Measurements from ENCODE around the gene AQP11. TPM values are rescaled to one million over a fixed set of nuclear protein-coding genes. Genes with fewer than 3 reads are reported as not detected.

Gene AQP11, protein sequence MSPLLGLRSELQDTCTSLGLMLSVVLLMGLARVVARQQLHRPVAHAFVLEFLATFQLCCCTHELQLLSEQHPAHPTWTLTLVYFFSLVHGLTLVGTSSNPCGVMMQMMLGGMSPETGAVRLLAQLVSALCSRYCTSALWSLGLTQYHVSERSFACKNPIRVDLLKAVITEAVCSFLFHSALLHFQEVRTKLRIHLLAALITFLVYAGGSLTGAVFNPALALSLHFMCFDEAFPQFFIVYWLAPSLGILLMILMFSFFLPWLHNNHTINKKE
- total RNA-seq (0.22 and 0.35 TPM in 2 replicates), polyA plus RNA-seq (0.55 and 0.72 TPM in 2 replicates), polyA minus RNA-seq (0.58 and 0.98 TPM in 2 replicates), Bru-seq, nascent RNA (percentile 28 among the genes with signal in this experiment), BruChase-seq, experiment 1, labeled RNA remaining after a 6-hour chase (percentile 24 among the genes with signal in this experiment), BruChase-seq, experiment 2, labeled RNA remaining after a 2-hour chase (percentile 24 among the genes with signal in this experiment)
- 0.30 and 0.31 TPM in 2 replicates for polyA plus RNA-seq (2011; cell fraction: cytosol; rRNA removed)
- 0.46 and 0.53 TPM in 2 replicates for polyA plus RNA-seq (2011; cell fraction: nucleus; rRNA removed)
- 0.42 and 0.92 TPM in 2 replicates for polyA plus RNA-seq (2012)
- 0.72 TPM for polyA minus RNA-seq (2011; cell fraction: cytosol; rRNA and poly(A)+ RNA removed)
- polyA minus RNA-seq (2011; cell fraction: nucleus; rRNA and poly(A)+ RNA removed): 0.38 TPM in 1 of 2 replicates, not detected in the other
- long read RNA-seq, partial matches to known transcripts: 0 of 8 reads
- long read RNA-seq, other reads (novel, unspliced or antisense): 7 of 8 reads

DNA sequence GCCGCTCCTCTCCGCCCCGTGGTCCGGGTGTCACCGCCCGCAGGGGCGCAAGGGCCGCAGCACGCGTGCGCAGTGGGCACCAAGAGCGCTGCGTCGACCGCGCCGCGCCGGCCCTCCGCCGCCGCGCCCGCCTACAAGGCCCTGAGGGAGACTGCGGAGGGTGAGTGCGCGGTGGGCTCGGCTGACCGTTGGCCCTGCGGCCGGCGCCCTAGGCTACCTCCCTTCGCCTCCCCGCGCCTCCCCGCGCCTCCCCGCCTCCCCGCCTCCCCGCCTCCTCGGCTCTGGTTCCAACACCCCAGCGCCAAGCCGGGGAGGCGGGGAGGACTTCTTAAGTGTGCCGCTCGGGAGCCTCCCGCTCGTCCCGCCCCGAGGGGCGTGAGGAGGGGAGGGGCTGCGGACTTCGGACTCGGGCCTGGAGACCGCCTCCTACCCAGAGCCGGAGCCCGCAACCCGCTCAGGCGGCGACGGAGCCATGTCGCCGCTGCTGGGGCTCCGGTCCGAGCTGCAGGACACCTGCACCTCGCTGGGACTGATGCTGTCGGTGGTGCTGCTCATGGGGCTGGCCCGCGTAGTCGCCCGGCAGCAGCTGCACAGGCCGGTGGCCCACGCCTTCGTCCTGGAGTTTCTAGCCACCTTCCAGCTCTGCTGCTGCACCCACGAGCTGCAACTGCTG, at the start of gene AQP11:
Gene AQP11 (plus strand): TSS at position 433 of the 673 bp plus-strand sequence. CDS start 40 bp downstream, at position 473.
- no peaks in the 10 kb centered on the region for H3K9me3 ChIP-seq (replicated peaks; ENCODE audit: control insufficient read depth, insufficient read depth, low read length)
- no peak within 1 kb of the TSS for H3K27ac ChIP-seq (ENCODE audit: insufficient read depth, low read depth, low read length)
- no peaks in the 10 kb centered on the region for H3K27me3 ChIP-seq (ENCODE audit: control insufficient read depth in 2 of 2, insufficient read depth in 2 of 2, low read length in 2 of 2)
- H3K4me1 ChIP-seq (ENCODE audit: control insufficient read depth, extremely low read depth, insufficient read depth, low read length): peaks cover 10% of the 10 kb centered on the region
- peak within 1 kb of the TSS; percentile 85 for H2AFZ ChIP-seq (ENCODE audit: low read depth, low read length)
- BruUV-seq (replicated peaks): no TSS peak
- TF ChIP-seq GATA2 (IDR thresholded peaks at IDR 0.05; ENCODE audit: insufficient read depth, insufficient read length, low read depth, low read length) (no peak), POLR2AphosphoS5 (IDR thresholded peaks at IDR 0.05; ENCODE audit: insufficient read depth, low read depth, low read length) (peak; percentile 83), POLR2A (IDR thresholded peaks at IDR 0.05; ENCODE audit: low read depth, low read length) (peak; percentile 36), JUN (IDR thresholded peaks at IDR 0.05; ENCODE audit: borderline replicate concordance, insufficient read depth, insufficient read length, low read depth) (no peak)
- TF ChIP-seq, protein P1, sequence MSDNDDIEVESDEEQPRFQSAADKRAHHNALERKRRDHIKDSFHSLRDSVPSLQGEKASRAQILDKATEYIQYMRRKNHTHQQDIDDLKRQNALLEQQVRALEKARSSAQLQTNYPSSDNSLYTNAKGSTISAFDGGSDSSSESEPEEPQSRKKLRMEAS (IDR thresholded peaks at IDR 0.05; ENCODE audit: insufficient read depth, insufficient read length): no peak
- TF ChIP-seq, protein P2, sequence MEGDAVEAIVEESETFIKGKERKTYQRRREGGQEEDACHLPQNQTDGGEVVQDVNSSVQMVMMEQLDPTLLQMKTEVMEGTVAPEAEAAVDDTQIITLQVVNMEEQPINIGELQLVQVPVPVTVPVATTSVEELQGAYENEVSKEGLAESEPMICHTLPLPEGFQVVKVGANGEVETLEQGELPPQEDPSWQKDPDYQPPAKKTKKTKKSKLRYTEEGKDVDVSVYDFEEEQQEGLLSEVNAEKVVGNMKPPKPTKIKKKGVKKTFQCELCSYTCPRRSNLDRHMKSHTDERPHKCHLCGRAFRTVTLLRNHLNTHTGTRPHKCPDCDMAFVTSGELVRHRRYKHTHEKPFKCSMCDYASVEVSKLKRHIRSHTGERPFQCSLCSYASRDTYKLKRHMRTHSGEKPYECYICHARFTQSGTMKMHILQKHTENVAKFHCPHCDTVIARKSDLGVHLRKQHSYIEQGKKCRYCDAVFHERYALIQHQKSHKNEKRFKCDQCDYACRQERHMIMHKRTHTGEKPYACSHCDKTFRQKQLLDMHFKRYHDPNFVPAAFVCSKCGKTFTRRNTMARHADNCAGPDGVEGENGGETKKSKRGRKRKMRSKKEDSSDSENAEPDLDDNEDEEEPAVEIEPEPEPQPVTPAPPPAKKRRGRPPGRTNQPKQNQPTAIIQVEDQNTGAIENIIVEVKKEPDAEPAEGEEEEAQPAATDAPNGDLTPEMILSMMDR (IDR thresholded peaks at IDR 0.05; ENCODE audit: extremely low read depth in 1 of 2, insufficient read depth in 1 of 2, low read depth in 1 of 2, low read length in 2 of 2): no peak
- peak; percentile 74 for FAIRE-seq
- peak within 1 kb of the TSS; percentile 28 for H3K9ac ChIP-seq (replicated peaks; ENCODE audit: extremely low read depth, insufficient read depth, low read length)
- H4K20me1 ChIP-seq (replicated peaks; ENCODE audit: control insufficient read depth, extremely low read depth, insufficient read depth, low read length): no peaks in the 10 kb centered on the region
- ChIA-PET POLR2A (no interaction called here), CTCF (interaction anchor here (0.7 to 2.1 kb wide), 8 partner anchors 12 to 456 kb away, joined by 3 to 9 read pairs (median 3); no protein-coding TSS in a partner anchor)
- H3K79me2 ChIP-seq (ENCODE audit: control insufficient read depth, insufficient read depth, low read length): no peaks in the 10 kb centered on the region
- H3K4me2 ChIP-seq (ENCODE audit: insufficient read depth, low read length): peak within 1 kb of the TSS; percentile 85
- H3K4me3 ChIP-seq (replicated peaks in 1 of 3; ENCODE audit: insufficient read depth in 1 of 3, low read depth in 1 of 3, low read length in 3 of 3): peak within 1 kb of the TSS; percentile 33 to 62 (median 51)
- H3K9me1 ChIP-seq (replicated peaks; ENCODE audit: control insufficient read depth, extremely low read depth, insufficient read depth, low read length): no peaks in the 10 kb centered on the region
- dilution Hi-C loops (cut with MboI; ENCODE audit: extremely low pct_ligation_motif_present, low sequenced_read_pairs): no loop called here
- peak; percentile 89 for DNase-seq (ENCODE audit: low read depth, low spot score)
- intact Hi-C loops (cut with micrococcal nuclease): no loop called here
- no peaks in the 10 kb centered on the region for H3K36me3 ChIP-seq (ENCODE audit: control insufficient read depth in 2 of 2, extremely low read depth in 1 of 2, insufficient read depth in 2 of 2, low read length in 2 of 2)

All from endothelial cell of umbilical vein (primary cell).